Progenitor cell of endocrine pancreas (in vitro differentiated cells): ENCODE measurements around the gene NLRC3. TPM values are rescaled to one million over a fixed set of nuclear protein-coding genes. Genes with fewer than 3 reads are reported as not detected.

ENCODE experiments used
- DNase-seq: peaks from one replicate; pipeline ENCODE4 v3.0.0; 2021; ENCODE audit warnings: low spot score; ENCODE audit not compliant: unreplicated experiment
- H3K27ac Mint-ChIP-seq: 2 replicates; pipeline ENCODE4 v1.8.0; 2021; ENCODE audit warnings: mild to moderate bottlenecking, moderate library complexity, mixed read lengths
- H3K27me3 Mint-ChIP-seq: 2 replicates; pipeline ENCODE4 v1.8.0; 2021; ENCODE audit warnings: mixed read lengths
- H3K36me3 Mint-ChIP-seq: 2 replicates; pipeline ENCODE4 v1.8.0; 2022; ENCODE audit warnings: mixed read lengths; ENCODE audit not compliant: insufficient read depth
- H3K4me1 Mint-ChIP-seq: 2 replicates; pipeline ENCODE4 v1.8.0; 2021; ENCODE audit warnings: low read depth, mixed read lengths
- H3K4me3 Mint-ChIP-seq: 2 replicates; pipeline ENCODE4 v1.8.0; 2021; ENCODE audit warnings: low read depth, mild to moderate bottlenecking, moderate library complexity, mixed read lengths
- H3K9me3 Mint-ChIP-seq: 2 replicates; pipeline ENCODE4 v1.8.0; 2021; ENCODE audit warnings: low read depth, mixed read lengths
- total RNA-seq: library from RNA; stranded (reverse); gene quantifications from 2 replicates; pipeline ENCODE4 v1.2.1, GENCODE V29; 2021
- TF ChIP-seq, protein P1 (sequence below): fragments of 200-600 bp; sonication (generic); IDR thresholded peaks from one replicate; pipeline ENCODE4 v1.5.0; 2021; ENCODE audit warnings: antibody characterized with exemption, mild to moderate bottlenecking; ENCODE audit not compliant: unreplicated experiment

Gene NLRC3
- total RNA-seq, 1 donor from 2014 or later = 0.14 TPM

DNA sequence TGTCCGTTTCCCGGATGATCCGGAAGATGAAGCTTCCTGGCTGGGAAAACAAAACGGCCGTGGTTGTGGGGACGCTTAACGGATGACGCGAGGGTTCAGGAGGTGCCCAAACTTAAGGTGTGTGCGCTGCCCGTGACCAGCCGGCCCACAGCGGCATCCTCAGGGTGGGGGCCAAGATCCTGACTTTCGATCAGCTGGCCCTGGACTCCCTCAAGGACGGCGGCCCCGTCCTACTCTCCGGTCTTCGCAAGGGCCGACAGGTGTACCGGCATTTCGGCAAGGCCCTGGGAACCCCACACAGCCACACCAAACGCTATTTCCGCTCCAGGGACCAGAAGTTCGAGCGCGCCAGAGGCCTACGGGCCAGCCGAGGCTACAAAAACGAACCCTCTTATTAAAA lies 80.8 kb downstream of the NLRC3 start:
- TF ChIP-seq, protein P1, sequence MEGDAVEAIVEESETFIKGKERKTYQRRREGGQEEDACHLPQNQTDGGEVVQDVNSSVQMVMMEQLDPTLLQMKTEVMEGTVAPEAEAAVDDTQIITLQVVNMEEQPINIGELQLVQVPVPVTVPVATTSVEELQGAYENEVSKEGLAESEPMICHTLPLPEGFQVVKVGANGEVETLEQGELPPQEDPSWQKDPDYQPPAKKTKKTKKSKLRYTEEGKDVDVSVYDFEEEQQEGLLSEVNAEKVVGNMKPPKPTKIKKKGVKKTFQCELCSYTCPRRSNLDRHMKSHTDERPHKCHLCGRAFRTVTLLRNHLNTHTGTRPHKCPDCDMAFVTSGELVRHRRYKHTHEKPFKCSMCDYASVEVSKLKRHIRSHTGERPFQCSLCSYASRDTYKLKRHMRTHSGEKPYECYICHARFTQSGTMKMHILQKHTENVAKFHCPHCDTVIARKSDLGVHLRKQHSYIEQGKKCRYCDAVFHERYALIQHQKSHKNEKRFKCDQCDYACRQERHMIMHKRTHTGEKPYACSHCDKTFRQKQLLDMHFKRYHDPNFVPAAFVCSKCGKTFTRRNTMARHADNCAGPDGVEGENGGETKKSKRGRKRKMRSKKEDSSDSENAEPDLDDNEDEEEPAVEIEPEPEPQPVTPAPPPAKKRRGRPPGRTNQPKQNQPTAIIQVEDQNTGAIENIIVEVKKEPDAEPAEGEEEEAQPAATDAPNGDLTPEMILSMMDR = no peak
- Mint-ChIP-seq H3K27me3 (no peaks in the 10 kb centered on the region), H3K4me1 (peaks cover 4% of the 10 kb centered on the region)

DNA sequence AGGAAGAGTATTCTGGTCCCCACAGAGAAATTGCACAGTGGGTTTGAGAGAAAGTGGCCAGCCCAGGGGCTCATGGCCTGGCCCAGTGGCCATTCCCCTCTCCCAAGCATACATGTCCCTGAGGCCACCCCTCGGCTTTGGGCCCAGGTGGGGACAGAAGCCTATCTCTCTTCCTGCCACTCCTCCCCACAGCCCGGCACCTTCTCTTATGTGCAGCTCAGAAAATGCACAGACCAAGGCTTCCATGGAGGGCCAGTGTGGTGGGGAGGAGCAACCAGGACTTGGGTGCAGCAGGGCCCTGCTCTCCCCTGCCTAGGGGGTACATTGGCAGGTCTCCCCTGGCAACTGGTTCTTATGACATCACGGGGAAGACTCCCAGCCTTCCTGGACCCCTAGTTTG lies 82.0 kb downstream of the NLRC3 start, which contains the start of gene C16orf90:
Gene C16orf90, minus strand, starts transcription at position 314 of the 400 bp plus-strand sequence. Its CDS starts 68 bp downstream, at position 246.
- Mint-ChIP-seq H3K4me1 (no peaks in the 10 kb centered on the region), H3K9me3 (no peaks in the 10 kb centered on the region), H3K4me3 (no peak within 1 kb of the TSS), H3K36me3 (no peaks in the 10 kb centered on the region), H3K27ac (no peak within 1 kb of the TSS), H3K27me3 (no peaks in the 10 kb centered on the region)
- TF ChIP-seq, protein P1 = no peak
- DNase-seq = no peak

More for the DNA sequence above, 80.8 kb downstream of the NLRC3 start:
- Mint-ChIP-seq H3K36me3 (no peaks in the 10 kb centered on the region), H3K9me3 (no peaks in the 10 kb centered on the region), H3K27ac (no peak overlapping the region), H3K4me3 (no peak overlapping the region)
- no peak for DNase-seq

DNA sequence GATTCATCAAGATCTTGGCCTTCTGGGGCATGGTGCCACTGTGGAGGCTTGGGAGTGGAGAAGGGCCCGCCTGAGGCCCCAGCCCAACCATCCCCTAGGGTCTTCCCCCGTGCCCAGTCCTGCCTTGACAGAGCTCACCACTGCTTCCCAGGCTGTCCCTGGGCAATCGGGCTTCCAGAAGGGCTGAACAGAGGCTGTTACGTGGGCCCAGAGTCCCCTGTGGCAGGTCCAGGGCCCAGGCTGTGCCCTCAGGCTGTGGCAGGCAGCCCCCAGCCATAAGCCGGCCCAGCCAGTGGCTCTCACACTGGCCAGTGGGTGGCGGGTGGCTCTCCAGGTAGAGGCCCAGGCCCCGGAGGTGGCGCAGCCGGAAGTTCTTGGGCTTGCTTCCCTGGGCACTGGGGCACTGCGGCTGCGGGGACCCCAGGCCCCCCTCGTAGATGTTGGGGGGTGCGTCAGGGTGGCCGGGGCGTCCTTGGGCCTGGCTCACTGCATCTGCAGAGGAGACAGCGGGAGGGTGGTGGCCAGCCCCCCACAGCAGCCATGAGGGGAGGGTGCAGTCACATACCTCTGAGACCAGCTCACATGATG lies 82.7 kb downstream of the NLRC3 start:
- Mint-ChIP-seq H3K4me1 (no peaks in the 10 kb centered on the region), H3K27me3 (no peaks in the 10 kb centered on the region), H3K27ac (no peak overlapping the region), H3K9me3 (no peaks in the 10 kb centered on the region), H3K4me3 (no peak overlapping the region), H3K36me3 (no peaks in the 10 kb centered on the region)
- no peak for DNase-seq
- TF ChIP-seq, protein P1 = no peak

DNA sequence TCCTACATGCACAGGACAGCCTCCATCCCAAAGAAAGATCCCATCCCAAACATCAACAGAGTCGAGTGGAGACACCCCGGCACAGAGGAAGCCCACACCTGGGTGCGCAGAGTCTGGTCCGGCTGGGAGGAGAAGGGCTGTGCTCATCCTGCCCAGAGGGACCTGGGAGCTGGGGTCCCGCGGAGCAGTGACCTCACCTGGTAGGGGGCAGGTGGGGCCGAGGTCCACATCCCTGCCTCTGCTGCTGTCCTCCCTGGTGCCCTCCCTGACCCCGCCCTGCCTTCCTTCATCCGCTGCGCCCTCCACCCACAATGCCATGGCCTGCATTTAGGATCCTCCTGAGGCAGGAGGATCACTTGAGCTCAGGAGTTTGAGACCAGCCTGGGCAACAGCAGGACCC lies 84.8 kb downstream of the NLRC3 start:
- no peak for DNase-seq
- no peaks in the 10 kb centered on the region for H3K27me3 Mint-ChIP-seq
- no peaks in the 10 kb centered on the region for H3K4me1 Mint-ChIP-seq
- no peak overlapping the region for H3K4me3 Mint-ChIP-seq
- no peaks in the 10 kb centered on the region for H3K36me3 Mint-ChIP-seq
- H3K27ac Mint-ChIP-seq = no peak overlapping the region
- TF ChIP-seq, protein P1 = no peak
- no peaks in the 10 kb centered on the region for H3K9me3 Mint-ChIP-seq

DNA sequence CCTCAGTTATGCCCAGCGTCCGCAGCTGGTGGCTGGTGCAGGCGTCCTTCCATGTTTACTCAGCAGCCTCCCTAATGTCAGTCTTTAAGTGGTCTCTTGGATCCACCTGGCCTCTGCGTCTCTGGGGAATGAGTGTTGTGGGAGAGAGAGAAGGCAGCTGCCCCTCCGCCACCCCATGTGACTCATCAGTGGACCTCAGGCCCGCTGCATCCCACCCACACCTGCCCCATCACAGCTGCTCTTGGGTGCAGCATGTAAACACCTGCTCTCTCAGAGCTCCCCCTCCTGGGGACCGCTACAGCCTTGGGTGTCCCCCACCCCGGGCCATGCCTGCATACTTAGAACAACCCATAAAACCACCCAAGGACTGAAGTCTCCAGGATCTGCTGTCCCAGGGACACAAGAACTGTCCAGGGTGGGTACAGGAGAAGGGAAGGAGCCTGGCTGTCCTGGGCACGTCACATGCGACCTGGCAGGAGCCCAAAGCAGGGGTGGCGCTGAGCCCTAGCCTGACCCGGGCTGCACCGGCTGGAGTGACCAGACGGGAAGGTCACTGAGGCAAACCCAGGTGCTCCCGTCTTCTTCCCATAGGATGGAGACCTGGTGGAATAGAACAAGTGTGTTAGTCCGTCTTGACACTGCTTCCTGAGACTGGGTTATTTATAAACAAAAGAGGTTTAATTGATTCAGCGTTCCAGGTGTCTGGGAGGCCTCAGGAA lies 86.1 kb downstream of the NLRC3 start:
- TF ChIP-seq, protein P1 = no peak
- Mint-ChIP-seq H3K9me3 (no peaks in the 10 kb centered on the region), H3K4me1 (no peaks in the 10 kb centered on the region), H3K27ac (no peak overlapping the region), H3K4me3 (no peak overlapping the region), H3K27me3 (no peaks in the 10 kb centered on the region), H3K36me3 (no peaks in the 10 kb centered on the region)
- DNase-seq = no peak

Other genes with a start within 250 kb of the NLRC3 start
- gene OR2C1, start 221.5 kb downstream of the NLRC3 start, total RNA-seq = 0.19 TPM in 1 of 2 replicates, not detected in the other
- 19.1 and 21.3 TPM in 2 replicates for gene ZSCAN32, start 176.4 kb downstream of the NLRC3 start, total RNA-seq
- 13.5 and 13.6 TPM in 2 replicates for gene ZNF174, start 176.2 kb downstream of the NLRC3 start, total RNA-seq
- 2.0 and 2.2 TPM in 2 replicates for gene ZNF597, start 133.9 kb downstream of the NLRC3 start, total RNA-seq
- 66.8 and 71.3 TPM in 2 replicates for gene NAA60, start 133.7 kb downstream of the NLRC3 start, total RNA-seq
- gene C16orf90, start 81.9 kb downstream of the NLRC3 start, total RNA-seq = not detected in 2 replicates
- gene CLUAP1, start 76.4 kb downstream of the NLRC3 start, total RNA-seq = 38.7 and 42.4 TPM in 2 replicates
- gene SLX4, start 34.2 kb upstream of the NLRC3 start, total RNA-seq = 13.8 and 14.0 TPM in 2 replicates
- 43.6 and 49.3 TPM in 2 replicates for gene DNASE1, start 77.3 kb upstream of the NLRC3 start, total RNA-seq
- gene TRAP1, start 140.1 kb upstream of the NLRC3 start, total RNA-seq = 212 and 216 TPM in 2 replicates